ENCODE data around the gene RANBP10.

Gene RANBP10

DNA sequence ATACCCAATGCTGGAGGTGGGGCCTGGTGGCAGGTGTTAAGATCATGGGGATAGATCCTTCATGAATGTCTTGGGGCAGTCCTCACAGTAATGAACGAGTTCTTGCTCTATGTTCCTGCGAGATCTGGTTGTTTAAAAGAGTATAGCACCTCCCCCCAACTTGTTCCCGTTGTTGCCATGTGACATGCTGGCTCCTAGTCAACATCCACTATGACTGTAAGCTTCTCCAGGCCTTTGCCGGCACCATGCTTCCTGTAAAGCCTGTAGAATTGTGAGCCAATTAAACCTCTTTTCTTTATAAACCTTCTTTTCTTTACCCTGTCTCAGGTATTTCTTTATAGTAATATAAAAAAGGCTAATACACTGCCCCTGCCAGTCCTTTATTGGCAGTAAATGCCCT, 33.3 kb downstream of the RANBP10 start:
- H3K9me3 ChIP-seq (ENCODE audit: control extremely low read depth in 1 of 5, control insufficient read depth in 4 of 5, insufficient read depth in 2 of 5, low read depth in 1 of 5, low read length in 4 of 5): no peaks in the 10 kb centered on the region
- H3K4me1 ChIP-seq (ENCODE audit: control extremely low read depth in 1 of 4, control insufficient read depth in 4 of 4, insufficient read depth in 4 of 4, low read length in 3 of 4): peaks cover 0 to 13% (median 1%) of the 10 kb centered on the region in 4 experiments
- WGBS (ENCODE audit: insufficient coverage): 17% methylated on average over 4 of the region's 4 CpGs
- ChIA-PET CTCF (interaction anchor here (1.4 kb wide), 1 partner anchor 14 kb away, joined by 3 read pairs; no protein-coding TSS in a partner anchor), POLR2A (no interaction called here)
- H3K27ac ChIP-seq (ENCODE audit: insufficient read depth in 1 of 2, low read depth in 1 of 2, low read length in 2 of 2, poor library complexity in 1 of 2, severe bottlenecking in 2 of 2): no peak overlapping the region
- H3K4me3 ChIP-seq (ENCODE audit: control insufficient read depth in 1 of 7, extremely low read depth in 1 of 7, insufficient read depth in 4 of 7, low read depth in 2 of 7, low read length in 6 of 7): no peak overlapping the region
- H3K36me3 ChIP-seq (ENCODE audit: control insufficient read depth in 4 of 4, insufficient read depth in 4 of 4, low read length in 3 of 4): peaks cover 4 to 19% (median 10%) of the 10 kb centered on the region in 4 experiments
- peak in 2 of 3 donors; percentile 23 to 52 for DNase-seq
- H3K27me3 ChIP-seq (replicated peaks in 2 of 5; ENCODE audit: control insufficient read depth in 4 of 5, insufficient read depth in 5 of 5, low read length in 4 of 5): no peaks in the 10 kb centered on the region

- CTCF ChIA-PET: no interaction called here
- POLR2A ChIA-PET: no interaction called here
- Histone ChIP-seq H3K4me3 (ENCODE audit: control insufficient read depth in 1 of 7, extremely low read depth in 1 of 7, insufficient read depth in 4 of 7, low read depth in 2 of 7, low read length in 6 of 7) (no peak overlapping the region), H3K36me3 (ENCODE audit: control insufficient read depth in 4 of 4, insufficient read depth in 4 of 4, low read length in 3 of 4) (peaks cover 4 to 33% (median 12%) of the 10 kb centered on the region in 4 experiments), H3K27me3 (replicated peaks in 2 of 5; ENCODE audit: control insufficient read depth in 4 of 5, insufficient read depth in 5 of 5, low read length in 4 of 5) (no peaks in the 10 kb centered on the region), H3K27ac (ENCODE audit: insufficient read depth in 1 of 2, low read depth in 1 of 2, low read length in 2 of 2, poor library complexity in 1 of 2, severe bottlenecking in 2 of 2) (no peak overlapping the region), H3K4me1 (ENCODE audit: control extremely low read depth in 1 of 4, control insufficient read depth in 4 of 4, insufficient read depth in 4 of 4, low read length in 3 of 4) (peaks cover 0 to 13% (median 1%) of the 10 kb centered on the region in 4 experiments), H3K9me3 (ENCODE audit: control extremely low read depth in 1 of 5, control insufficient read depth in 4 of 5, insufficient read depth in 2 of 5, low read depth in 1 of 5, low read length in 4 of 5) (no peaks in the 10 kb centered on the region)
- 96% methylated on average over 6 of the region's 6 CpGs for WGBS (ENCODE audit: insufficient coverage)
- no peak for DNase-seq
Observed at GRCh38 chr16:67770346-67770991, 35.9 kb downstream of the RANBP10 start.

DNA sequence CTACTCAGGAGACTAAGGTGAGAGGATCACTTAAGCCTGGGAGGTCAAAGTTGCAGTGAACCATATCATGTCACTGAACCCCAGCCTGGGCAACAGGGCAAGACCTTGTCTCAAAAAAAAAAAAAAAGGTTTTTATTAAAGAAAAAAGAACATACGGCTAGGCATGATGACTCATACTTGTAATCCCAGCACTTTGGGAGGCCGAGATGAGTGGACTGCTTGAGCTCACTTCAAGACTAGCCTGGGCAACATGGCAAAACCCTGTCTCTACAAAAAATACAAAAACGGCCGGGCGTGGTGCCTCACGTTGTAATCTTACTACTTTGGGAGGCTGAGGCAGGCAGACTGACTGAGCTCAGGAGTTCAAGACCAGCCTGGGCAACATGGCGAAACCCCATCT, 38.4 kb downstream of the RANBP10 start:
- no peaks in the 10 kb centered on the region for H3K27me3 ChIP-seq (replicated peaks in 2 of 5; ENCODE audit: control insufficient read depth in 4 of 5, insufficient read depth in 5 of 5, low read length in 4 of 5)
- 100% methylated on average over 6 of the region's 7 CpGs for WGBS (ENCODE audit: insufficient coverage)
- ChIA-PET CTCF (interaction anchor here (0.6 to 1.1 kb wide), 2 partner anchors 9 to 13 kb away, joined by 3 read pairs; no protein-coding TSS in a partner anchor), POLR2A (no interaction called here)
- no peak overlapping the region for H3K4me3 ChIP-seq (ENCODE audit: control insufficient read depth in 1 of 7, extremely low read depth in 1 of 7, insufficient read depth in 4 of 7, low read depth in 2 of 7, low read length in 6 of 7)
- H3K4me1 ChIP-seq (ENCODE audit: control extremely low read depth in 1 of 4, control insufficient read depth in 4 of 4, insufficient read depth in 4 of 4, low read length in 3 of 4): peaks cover 0 to 4% (median 0%) of the 10 kb centered on the region in 4 experiments
- peaks cover 4 to 34% (median 11%) of the 10 kb centered on the region in 4 experiments for H3K36me3 ChIP-seq (ENCODE audit: control insufficient read depth in 4 of 4, insufficient read depth in 4 of 4, low read length in 3 of 4)
- no peak overlapping the region for H3K27ac ChIP-seq (ENCODE audit: insufficient read depth in 1 of 2, low read depth in 1 of 2, low read length in 2 of 2, poor library complexity in 1 of 2, severe bottlenecking in 2 of 2)
- no peaks in the 10 kb centered on the region for H3K9me3 ChIP-seq (ENCODE audit: control extremely low read depth in 1 of 5, control insufficient read depth in 4 of 5, insufficient read depth in 2 of 5, low read depth in 1 of 5, low read length in 4 of 5)
- DNase-seq: no peak

- Histone ChIP-seq H3K36me3 (ENCODE audit: control insufficient read depth in 4 of 4, insufficient read depth in 4 of 4, low read length in 3 of 4) (peaks cover 4 to 35% (median 12%) of the 10 kb centered on the region in 4 experiments), H3K27ac (ENCODE audit: insufficient read depth in 1 of 2, low read depth in 1 of 2, low read length in 2 of 2, poor library complexity in 1 of 2, severe bottlenecking in 2 of 2) (no peak overlapping the region), H3K27me3 (replicated peaks in 2 of 5; ENCODE audit: control insufficient read depth in 4 of 5, insufficient read depth in 5 of 5, low read length in 4 of 5) (no peaks in the 10 kb centered on the region), H3K9me3 (ENCODE audit: control extremely low read depth in 1 of 5, control insufficient read depth in 4 of 5, insufficient read depth in 2 of 5, low read depth in 1 of 5, low read length in 4 of 5) (no peaks in the 10 kb centered on the region), H3K4me1 (ENCODE audit: control extremely low read depth in 1 of 4, control insufficient read depth in 4 of 4, insufficient read depth in 4 of 4, low read length in 3 of 4) (no peaks in the 10 kb centered on the region), H3K4me3 (ENCODE audit: control insufficient read depth in 1 of 7, extremely low read depth in 1 of 7, insufficient read depth in 4 of 7, low read depth in 2 of 7, low read length in 6 of 7) (no peak overlapping the region)
- ChIA-PET POLR2A (no interaction called here), CTCF (interaction anchor here (0.5 to 1.3 kb wide), 2 partner anchors 14 kb away, joined by 4 read pairs; no protein-coding TSS in a partner anchor)
- 100% methylated on average over 2 of the region's 4 CpGs for WGBS (ENCODE audit: insufficient coverage)
- DNase-seq: no peak
Observed at GRCh38 chr16:67766291-67766690, 40.1 kb downstream of the RANBP10 start.

- WGBS (ENCODE audit: insufficient coverage): 98% methylated on average over 5 of the region's 7 CpGs
- H3K27me3 ChIP-seq (replicated peaks in 2 of 5; ENCODE audit: control insufficient read depth in 4 of 5, insufficient read depth in 5 of 5, low read length in 4 of 5): no peaks in the 10 kb centered on the region
- CTCF ChIA-PET: no interaction called here
Observed at GRCh38 chr16:67764158-67764667, 42.1 kb downstream of the RANBP10 start.

DNA sequence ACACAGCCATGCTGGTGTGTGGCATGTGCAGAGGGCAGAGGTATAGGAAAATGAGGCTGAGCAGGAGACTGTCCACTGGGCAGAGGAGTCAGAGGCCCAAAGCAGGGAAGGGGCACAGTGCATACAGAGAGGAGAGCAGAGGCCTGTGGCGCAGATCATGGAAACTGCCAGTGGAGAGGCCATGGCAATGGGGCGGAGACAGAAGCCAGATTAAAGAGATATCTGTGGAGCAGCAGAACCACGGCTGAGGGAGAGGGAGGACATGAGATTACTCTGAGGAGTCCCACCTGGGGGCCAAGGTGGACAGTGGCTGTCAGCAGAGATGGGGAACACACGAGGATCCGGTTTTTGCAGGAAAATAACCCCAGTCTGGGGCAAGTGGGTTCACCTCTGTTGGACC, 43.3 kb downstream of the RANBP10 start:
- no peaks in the 10 kb centered on the region for H3K9me3 ChIP-seq (ENCODE audit: control extremely low read depth in 1 of 5, control insufficient read depth in 4 of 5, insufficient read depth in 2 of 5, low read depth in 1 of 5, low read length in 4 of 5)
- peaks cover 0 to 30% (median 12%) of the 10 kb centered on the region in 4 experiments for H3K36me3 ChIP-seq (ENCODE audit: control insufficient read depth in 4 of 4, insufficient read depth in 4 of 4, low read length in 3 of 4)
- no peak overlapping the region for H3K27ac ChIP-seq (ENCODE audit: insufficient read depth in 1 of 2, low read depth in 1 of 2, low read length in 2 of 2, poor library complexity in 1 of 2, severe bottlenecking in 2 of 2)
- ChIA-PET CTCF (interaction anchor here (1.5 kb wide), 1 partner anchor 11 kb away, joined by 4 read pairs; no protein-coding TSS in a partner anchor), POLR2A (no interaction called here)
- WGBS (ENCODE audit: insufficient coverage): 95% methylated on average over 5 of the region's 5 CpGs
- H3K4me1 ChIP-seq (ENCODE audit: control extremely low read depth in 1 of 4, control insufficient read depth in 4 of 4, insufficient read depth in 4 of 4, low read length in 3 of 4): peaks cover 5 to 14% (median 12%) of the 10 kb centered on the region in 4 experiments
- no peaks in the 10 kb centered on the region for H3K27me3 ChIP-seq (replicated peaks in 2 of 5; ENCODE audit: control insufficient read depth in 4 of 5, insufficient read depth in 5 of 5, low read length in 4 of 5)
- no peak overlapping the region for H3K4me3 ChIP-seq (ENCODE audit: control insufficient read depth in 1 of 7, extremely low read depth in 1 of 7, insufficient read depth in 4 of 7, low read depth in 2 of 7, low read length in 6 of 7)
- DNase-seq: no peak

More at GRCh38 chr16:67764158-67764667, 42.1 kb downstream of the RANBP10 start:
- Histone ChIP-seq H3K4me1 (ENCODE audit: control extremely low read depth in 1 of 4, control insufficient read depth in 4 of 4, insufficient read depth in 4 of 4, low read length in 3 of 4) (peaks cover 5 to 14% (median 12%) of the 10 kb centered on the region in 4 experiments), H3K27ac (ENCODE audit: insufficient read depth in 1 of 2, low read depth in 1 of 2, low read length in 2 of 2, poor library complexity in 1 of 2, severe bottlenecking in 2 of 2) (no peak overlapping the region), H3K9me3 (ENCODE audit: control extremely low read depth in 1 of 5, control insufficient read depth in 4 of 5, insufficient read depth in 2 of 5, low read depth in 1 of 5, low read length in 4 of 5) (no peaks in the 10 kb centered on the region), H3K36me3 (ENCODE audit: control insufficient read depth in 4 of 4, insufficient read depth in 4 of 4, low read length in 3 of 4) (peaks cover 2 to 26% (median 7%) of the 10 kb centered on the region in 4 experiments), H3K4me3 (ENCODE audit: control insufficient read depth in 1 of 7, extremely low read depth in 1 of 7, insufficient read depth in 4 of 7, low read depth in 2 of 7, low read length in 6 of 7) (no peak overlapping the region)
- POLR2A ChIA-PET: no interaction called here
- no peak for DNase-seq

DNA sequence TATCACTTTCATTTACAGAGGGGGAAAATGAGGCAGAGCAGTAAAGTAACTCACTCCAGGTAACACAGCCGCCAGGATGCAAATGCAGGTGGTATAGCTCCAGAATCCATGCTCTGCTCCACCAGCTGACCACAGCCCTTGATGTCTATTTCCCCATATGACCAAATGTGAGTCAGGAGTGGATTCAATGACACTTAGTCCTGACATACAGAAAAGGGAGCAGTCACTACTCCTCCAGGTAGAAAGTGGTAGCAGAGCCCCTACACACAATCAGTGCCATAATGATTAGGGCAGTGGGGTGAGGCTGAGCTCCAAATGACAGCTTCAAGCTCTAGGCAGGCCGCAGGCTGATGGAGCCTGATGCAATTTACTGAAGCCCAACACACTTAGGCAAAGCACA, 44.0 kb downstream of the RANBP10 start:
- 100% methylated on average over 2 of the region's 2 CpGs for WGBS (ENCODE audit: insufficient coverage)
- Histone ChIP-seq H3K27me3 (replicated peaks in 2 of 5; ENCODE audit: control insufficient read depth in 4 of 5, insufficient read depth in 5 of 5, low read length in 4 of 5) (no peaks in the 10 kb centered on the region), H3K27ac (ENCODE audit: insufficient read depth in 1 of 2, low read depth in 1 of 2, low read length in 2 of 2, poor library complexity in 1 of 2, severe bottlenecking in 2 of 2) (no peak overlapping the region), H3K4me3 (ENCODE audit: control insufficient read depth in 1 of 7, extremely low read depth in 1 of 7, insufficient read depth in 4 of 7, low read depth in 2 of 7, low read length in 6 of 7) (no peak overlapping the region), H3K36me3 (ENCODE audit: control insufficient read depth in 4 of 4, insufficient read depth in 4 of 4, low read length in 3 of 4) (peaks cover 0 to 37% (median 13%) of the 10 kb centered on the region in 4 experiments), H3K4me1 (ENCODE audit: control extremely low read depth in 1 of 4, control insufficient read depth in 4 of 4, insufficient read depth in 4 of 4, low read length in 3 of 4) (peaks cover 5 to 14% (median 12%) of the 10 kb centered on the region in 4 experiments), H3K9me3 (ENCODE audit: control extremely low read depth in 1 of 5, control insufficient read depth in 4 of 5, insufficient read depth in 2 of 5, low read depth in 1 of 5, low read length in 4 of 5) (no peaks in the 10 kb centered on the region)
- ChIA-PET CTCF (interaction anchor here (1.5 kb wide), 1 partner anchor 11 kb away, joined by 4 read pairs; no protein-coding TSS in a partner anchor), POLR2A (interaction anchor here (0.7 kb wide), 1 partner anchor 123 kb away, joined by 3 read pairs; no protein-coding TSS in a partner anchor)
- no peak for DNase-seq

Data from common myeloid progenitor, CD34-positive (primary cell).